Measurements from ENCODE around the gene BCL2. TPM values are rescaled to one million over a fixed set of nuclear protein-coding genes. Genes with fewer than 3 reads are reported as not detected.
A peak's percentile ranks its signal among the peaks of the same experiment; 100 is the strongest.

Gene BCL2
- total RNA-seq, 1 experiment from 2014 or later, result 1.3 TPM

DNA sequence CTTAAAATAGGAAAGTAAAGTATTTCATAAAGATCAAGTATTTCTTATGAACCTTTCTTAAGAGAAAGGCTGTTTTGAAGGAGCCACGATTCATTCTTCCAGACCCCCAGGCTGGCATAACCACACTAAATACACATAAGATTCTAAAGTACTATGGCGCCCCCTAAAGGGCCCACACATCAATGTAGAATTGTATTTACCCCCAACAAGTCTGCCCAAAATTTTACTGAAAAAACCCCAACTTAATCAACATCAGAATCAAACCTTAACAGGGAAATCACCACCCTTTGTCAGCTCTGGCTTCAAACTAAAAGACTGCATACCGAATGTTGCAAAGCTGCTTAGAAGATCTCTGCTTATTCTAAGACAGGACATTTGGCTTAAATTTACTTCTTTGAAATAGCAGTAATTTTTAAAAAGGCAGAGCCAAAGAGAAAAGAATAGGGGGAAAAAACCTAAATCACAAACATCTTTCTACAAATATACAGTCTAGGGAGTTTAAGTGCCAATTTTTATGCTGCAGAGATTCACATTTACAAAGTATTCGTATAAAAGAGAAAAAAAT lies 20.4 kb upstream of the BCL2 start:
- no peak overlapping the region for H2BK120ac ChIP-seq (ENCODE audit: low read depth, low read length, poor library complexity, severe bottlenecking)
- no peaks in the 10 kb centered on the region for H3K27me3 Mint-ChIP-seq (ENCODE audit: low read depth)
- H4K5ac ChIP-seq (ENCODE audit: insufficient read length, low read depth, low read length), result no peak overlapping the region
- no CpG with 5 or more reads among the region's 4 CpGs for WGBS (ENCODE audit: extremely low coverage, insufficient read length, low lambda C conversion rate)
- H2BK20ac ChIP-seq (ENCODE audit: low read depth, low read length, poor library complexity, severe bottlenecking), result no peak overlapping the region
- H3K56ac ChIP-seq (ENCODE audit: insufficient read length, low read depth, low read length), result no peak overlapping the region
- no peaks in the 10 kb centered on the region for H3K79me1 ChIP-seq (ENCODE audit: insufficient read depth, low read depth, low read length, poor library complexity, severe bottlenecking)
- H4K91ac ChIP-seq (ENCODE audit: insufficient read length, low read depth, low read length), result no peak overlapping the region
- no peaks in the 10 kb centered on the region for H3K27me3 ChIP-seq (ENCODE audit: insufficient read depth, low read length)
- no peak overlapping the region for H2BK15ac ChIP-seq (ENCODE audit: low read depth, low read length)
- no peak overlapping the region for H3K27ac ChIP-seq (ENCODE audit: insufficient read length, low read depth, low read length)
- H2AK5ac ChIP-seq (ENCODE audit: insufficient read length, low read length), result no peak overlapping the region
- no peak overlapping the region for H3K4ac ChIP-seq (ENCODE audit: low read depth, low read length)
- H3K4me3 Mint-ChIP-seq, result no peak overlapping the region; a peak in 1 of 5 replicates
- peaks cover 17 to 22% of the 10 kb centered on the region in 2 experiments for H3K4me1 Mint-ChIP-seq
- peak overlapping the region in 2 of 3 experiments; percentile 84 to 92; a peak in 4 of 7 replicates for H3K27ac Mint-ChIP-seq
- no peaks in the 10 kb centered on the region for H3K9me3 Mint-ChIP-seq
- no peaks in the 10 kb centered on the region for H3K23me2 ChIP-seq (ENCODE audit: insufficient read length, low read depth, low read length, poor library complexity, severe bottlenecking)
- no peaks in the 10 kb centered on the region for H3K79me2 ChIP-seq (ENCODE audit: insufficient read depth, low read length)
- H3K18ac ChIP-seq (ENCODE audit: insufficient read length, low read depth, low read length), result no peak overlapping the region
- H3K14ac ChIP-seq (ENCODE audit: insufficient read depth, low read length), result no peak overlapping the region
- no peaks in the 10 kb centered on the region for H4K20me1 ChIP-seq (ENCODE audit: control insufficient read depth, insufficient read depth, insufficient read length)
- DNase-seq, result peak; percentile 51
- H3K9me3 ChIP-seq (ENCODE audit: control insufficient read depth, low read depth, low read length), result no peaks in the 10 kb centered on the region
- no peak overlapping the region for H3T11ph ChIP-seq (ENCODE audit: low read length)
- no peaks in the 10 kb centered on the region for H3K4me1 ChIP-seq (ENCODE audit: insufficient read depth, low read length)
- H4K8ac ChIP-seq (replicated peaks; ENCODE audit: insufficient read length, low read depth, low read length), result no peak overlapping the region
- TF ChIP-seq CTCF (conservative IDR thresholded peaks at IDR 0.05), result peak; percentile 87
- H3K9ac ChIP-seq (ENCODE audit: extremely low read depth, insufficient read length, low read length), result no peak overlapping the region
- no peak overlapping the region for H3K4me2 ChIP-seq (ENCODE audit: insufficient read depth, insufficient read length, low read length)
- H2AFZ ChIP-seq (ENCODE audit: low read length), result no peak overlapping the region
- H3K23ac ChIP-seq (ENCODE audit: insufficient read length, low read depth, low read length), result no peak overlapping the region
- no peak overlapping the region for H2BK5ac ChIP-seq (ENCODE audit: insufficient read length, low read length)
- H2BK12ac ChIP-seq (ENCODE audit: insufficient read length, low read depth, low read length), result no peak overlapping the region
- peaks cover 21 to 80% (median 70%) of the 10 kb centered on the region in 3 experiments; a peak in 6 of 7 replicates for H3K36me3 Mint-ChIP-seq (ENCODE audit: insufficient read depth in 1 of 3, low read depth in 3 of 3)

Data from H9 (cell line).